Stimulated activated CD4-positive, alpha-beta T cell treated with anti-CD3 and anti-CD28 coated beads, Interleukin-15, amount 100 ng/mL, for 1 hour (primary cell): Measurements from ENCODE around the gene ZBTB40.

Source experiments
- DNase-seq, 2 donors: peaks; one replicate each; pipeline ENCODE4 v3.0.0-alpha.2; 2020; ENCODE audit warnings: low read depth in 1 of 2, low spot score in 1 of 2

ZBTB40 gene, protein sequence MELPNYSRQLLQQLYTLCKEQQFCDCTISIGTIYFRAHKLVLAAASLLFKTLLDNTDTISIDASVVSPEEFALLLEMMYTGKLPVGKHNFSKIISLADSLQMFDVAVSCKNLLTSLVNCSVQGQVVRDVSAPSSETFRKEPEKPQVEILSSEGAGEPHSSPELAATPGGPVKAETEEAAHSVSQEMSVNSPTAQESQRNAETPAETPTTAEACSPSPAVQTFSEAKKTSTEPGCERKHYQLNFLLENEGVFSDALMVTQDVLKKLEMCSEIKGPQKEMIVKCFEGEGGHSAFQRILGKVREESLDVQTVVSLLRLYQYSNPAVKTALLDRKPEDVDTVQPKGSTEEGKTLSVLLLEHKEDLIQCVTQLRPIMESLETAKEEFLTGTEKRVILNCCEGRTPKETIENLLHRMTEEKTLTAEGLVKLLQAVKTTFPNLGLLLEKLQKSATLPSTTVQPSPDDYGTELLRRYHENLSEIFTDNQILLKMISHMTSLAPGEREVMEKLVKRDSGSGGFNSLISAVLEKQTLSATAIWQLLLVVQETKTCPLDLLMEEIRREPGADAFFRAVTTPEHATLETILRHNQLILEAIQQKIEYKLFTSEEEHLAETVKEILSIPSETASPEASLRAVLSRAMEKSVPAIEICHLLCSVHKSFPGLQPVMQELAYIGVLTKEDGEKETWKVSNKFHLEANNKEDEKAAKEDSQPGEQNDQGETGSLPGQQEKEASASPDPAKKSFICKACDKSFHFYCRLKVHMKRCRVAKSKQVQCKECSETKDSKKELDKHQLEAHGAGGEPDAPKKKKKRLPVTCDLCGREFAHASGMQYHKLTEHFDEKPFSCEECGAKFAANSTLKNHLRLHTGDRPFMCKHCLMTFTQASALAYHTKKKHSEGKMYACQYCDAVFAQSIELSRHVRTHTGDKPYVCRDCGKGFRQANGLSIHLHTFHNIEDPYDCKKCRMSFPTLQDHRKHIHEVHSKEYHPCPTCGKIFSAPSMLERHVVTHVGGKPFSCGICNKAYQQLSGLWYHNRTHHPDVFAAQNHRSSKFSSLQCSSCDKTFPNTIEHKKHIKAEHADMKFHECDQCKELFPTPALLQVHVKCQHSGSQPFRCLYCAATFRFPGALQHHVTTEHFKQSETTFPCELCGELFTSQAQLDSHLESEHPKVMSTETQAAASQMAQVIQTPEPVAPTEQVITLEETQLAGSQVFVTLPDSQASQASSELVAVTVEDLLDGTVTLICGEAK

GRCh38 chr1:22451702-22452480, at the start of gene ZBTB40:
Gene ZBTB40, plus strand, starts transcription at chr1:22451851. Its CDS starts 38,098 bp downstream, at chr1:22489949.
- DNase-seq = peak; percentile 86 to 89

- DNase-seq = no peak
Measured at GRCh38 chr1:22402356-22403053, 49.1 kb upstream of the ZBTB40 start.

DNA sequence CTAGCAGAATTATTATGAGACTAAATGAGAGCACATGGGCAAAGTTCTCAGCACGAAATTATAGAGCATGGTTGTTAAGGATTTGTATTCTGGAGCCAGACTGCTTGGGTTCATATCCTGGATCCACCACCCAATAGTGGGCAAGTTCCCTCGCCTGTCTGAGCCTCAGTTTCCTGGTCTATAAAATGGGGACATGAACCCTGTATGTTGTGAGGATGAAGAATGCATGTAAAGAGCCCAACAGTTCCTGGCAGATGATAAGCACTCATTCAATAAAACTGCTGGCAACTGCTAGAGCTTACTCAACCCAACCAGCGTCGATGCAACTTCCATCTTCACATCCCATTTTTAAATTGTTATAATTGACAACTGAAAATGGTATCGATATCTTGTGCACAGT, 47.2 kb upstream of the ZBTB40 start:
- DNase-seq = no peak

- no peak for DNase-seq
Measured at GRCh38 chr1:22406722-22407495, 44.7 kb upstream of the ZBTB40 start.

GRCh38 chr1:22408230-22408629, 43.4 kb upstream of the ZBTB40 start:
- DNase-seq = no peak

- DNase-seq = no peak
Measured at GRCh38 chr1:22410401-22410800, 41.2 kb upstream of the ZBTB40 start.

GRCh38 chr1:22410928-22411495, 40.6 kb upstream of the ZBTB40 start:
- no peak for DNase-seq

DNA sequence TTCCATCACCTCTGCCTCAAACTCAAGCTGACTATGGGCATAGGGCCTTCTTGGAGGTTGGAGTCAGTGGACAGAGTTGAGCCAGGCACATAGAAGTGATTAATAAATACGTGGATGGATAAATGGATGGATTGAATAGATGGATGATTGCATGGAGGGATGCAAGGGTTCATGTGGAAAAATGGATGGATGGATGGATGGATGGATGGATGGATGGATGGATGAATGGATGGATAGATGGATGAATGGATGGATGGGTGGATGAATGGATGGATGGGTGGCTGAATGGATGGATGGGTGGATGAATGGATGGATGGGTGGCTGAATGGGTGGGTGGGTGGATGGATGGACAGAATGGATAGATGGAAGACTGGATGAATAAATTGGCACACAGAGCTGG, 40.1 kb upstream of the ZBTB40 start:
- no peak for DNase-seq

- DNase-seq = no peak
Measured at GRCh38 chr1:22412932-22413727, 38.5 kb upstream of the ZBTB40 start.

DNA sequence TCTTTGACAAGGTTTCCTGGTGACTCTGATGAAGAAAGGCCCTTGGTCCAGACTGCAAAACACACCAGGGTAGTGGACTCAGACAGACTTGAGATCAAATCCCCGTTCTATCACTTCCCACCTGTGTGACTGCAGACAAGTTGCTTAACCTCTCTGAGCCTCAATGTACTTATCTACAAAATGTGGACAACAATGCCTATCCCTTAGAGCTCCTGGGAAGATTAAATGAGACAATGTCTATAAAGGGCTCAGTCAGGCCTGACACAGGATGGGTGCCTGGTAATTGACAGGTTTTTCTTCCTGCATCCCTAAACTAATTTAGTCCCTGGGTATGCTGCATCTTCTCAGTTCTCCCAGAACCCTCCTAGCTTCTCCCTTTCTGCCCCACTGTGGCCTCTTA, 37.9 kb upstream of the ZBTB40 start:
- no peak for DNase-seq

GRCh38 chr1:22414244-22414751, 37.4 kb upstream of the ZBTB40 start:
- DNase-seq = no peak

GRCh38 chr1:22415489-22415888, 36.2 kb upstream of the ZBTB40 start:
- no peak for DNase-seq

DNA sequence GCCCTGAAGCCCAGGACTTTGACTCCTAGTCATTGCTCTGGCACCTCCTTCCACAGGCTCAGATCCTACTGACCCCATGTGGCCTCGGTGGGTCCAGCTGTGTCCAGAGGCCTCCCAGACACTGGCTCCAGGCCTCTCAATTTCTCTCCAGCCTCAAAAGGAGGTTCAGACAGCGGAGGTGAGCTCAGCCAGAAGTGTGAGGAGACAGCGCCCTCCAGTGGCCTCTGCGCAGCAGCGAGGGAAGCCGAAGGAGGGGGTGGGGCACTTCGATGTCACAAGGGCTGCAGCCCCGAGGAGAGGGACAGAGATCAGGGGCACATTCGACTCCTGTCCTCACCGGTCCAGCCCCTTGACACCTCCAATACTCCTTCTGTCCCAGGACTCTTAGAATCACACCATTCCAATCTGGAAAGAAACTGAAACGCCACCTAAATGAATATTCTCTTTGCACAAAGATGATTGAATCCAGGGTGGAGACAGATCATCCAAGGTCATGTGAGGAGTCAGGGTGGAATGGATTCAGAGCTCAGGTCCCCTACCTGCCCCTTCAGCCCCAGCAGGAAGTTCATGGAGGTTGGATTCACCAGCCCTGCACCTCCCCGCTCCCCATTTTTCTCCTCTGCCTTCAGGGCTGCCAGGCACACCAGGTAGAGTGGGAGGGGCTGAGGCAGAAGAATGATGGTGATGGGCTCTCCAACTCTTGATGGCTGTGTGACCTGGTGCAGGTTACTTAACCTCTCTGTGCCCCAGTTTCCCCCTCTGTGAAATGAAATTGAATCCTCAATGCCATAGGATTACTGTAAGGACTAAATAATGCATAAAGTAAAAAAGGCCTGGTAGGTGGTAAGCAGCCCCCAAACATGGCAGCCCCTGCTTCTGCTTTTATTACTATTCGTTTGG, 34.8 kb upstream of the ZBTB40 start:
- DNase-seq = peak; percentile 40 to 57

GRCh38 chr1:22417466-22417865, 34.2 kb upstream of the ZBTB40 start:
- DNase-seq = no peak

GRCh38 chr1:22418312-22418711, 33.3 kb upstream of the ZBTB40 start:
- no peak for DNase-seq

- no peak for DNase-seq
Measured at GRCh38 chr1:22418933-22419382, 32.7 kb upstream of the ZBTB40 start.
